Measurements from ENCODE around the gene RALGPS1. TPM values are rescaled to one million over a fixed set of nuclear protein-coding genes. Genes with fewer than 3 reads are reported as not detected.

The RALGPS1 gene
- total RNA-seq, 1 donor = 2.9 TPM

DNA sequence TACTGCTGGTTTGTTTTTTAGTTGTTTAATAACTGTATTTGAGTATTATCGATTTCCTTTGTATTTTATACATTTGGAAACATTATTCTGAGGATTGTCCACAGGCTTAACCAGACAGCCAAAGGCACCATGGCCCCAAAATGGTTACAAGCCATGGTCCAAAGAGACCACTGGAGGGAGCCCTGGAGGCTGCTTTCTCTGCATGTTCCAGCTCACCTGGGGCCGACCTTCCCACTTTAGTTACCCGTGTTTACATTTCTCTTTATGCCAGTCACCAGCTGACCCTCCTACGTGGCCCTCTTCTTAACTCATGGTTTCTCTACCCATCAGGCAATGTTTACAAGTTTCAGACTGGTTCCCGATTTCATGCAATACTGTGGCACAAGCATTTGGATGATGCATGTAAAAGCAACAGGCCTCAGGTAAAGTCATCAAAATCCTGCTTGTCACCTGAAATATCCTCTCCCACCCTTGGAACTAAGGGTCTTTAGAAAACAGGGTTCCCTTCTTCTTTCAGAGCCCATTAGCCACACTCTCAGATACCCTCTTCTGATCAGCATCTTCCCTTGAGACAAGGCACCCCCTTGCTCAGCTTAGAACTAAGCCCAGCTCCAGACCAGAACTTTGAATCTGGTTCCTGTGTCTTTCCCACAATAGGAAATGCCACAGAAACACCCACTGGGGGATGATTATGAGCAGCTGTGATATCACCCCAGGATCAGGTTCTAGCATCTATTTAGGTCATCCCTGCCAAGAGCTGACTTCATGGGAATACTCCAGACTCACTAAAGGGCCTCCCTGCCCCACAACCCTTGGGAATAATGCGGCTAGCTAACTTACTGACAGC is 300.1 kb downstream of the RALGPS1 start:
- peak; percentile 58 for DNase-seq (ENCODE audit: low read depth)
- no peak overlapping the region for H3K4me3 ChIP-seq (ENCODE audit: low read depth, low read length)
- TF ChIP-seq, protein P1, sequence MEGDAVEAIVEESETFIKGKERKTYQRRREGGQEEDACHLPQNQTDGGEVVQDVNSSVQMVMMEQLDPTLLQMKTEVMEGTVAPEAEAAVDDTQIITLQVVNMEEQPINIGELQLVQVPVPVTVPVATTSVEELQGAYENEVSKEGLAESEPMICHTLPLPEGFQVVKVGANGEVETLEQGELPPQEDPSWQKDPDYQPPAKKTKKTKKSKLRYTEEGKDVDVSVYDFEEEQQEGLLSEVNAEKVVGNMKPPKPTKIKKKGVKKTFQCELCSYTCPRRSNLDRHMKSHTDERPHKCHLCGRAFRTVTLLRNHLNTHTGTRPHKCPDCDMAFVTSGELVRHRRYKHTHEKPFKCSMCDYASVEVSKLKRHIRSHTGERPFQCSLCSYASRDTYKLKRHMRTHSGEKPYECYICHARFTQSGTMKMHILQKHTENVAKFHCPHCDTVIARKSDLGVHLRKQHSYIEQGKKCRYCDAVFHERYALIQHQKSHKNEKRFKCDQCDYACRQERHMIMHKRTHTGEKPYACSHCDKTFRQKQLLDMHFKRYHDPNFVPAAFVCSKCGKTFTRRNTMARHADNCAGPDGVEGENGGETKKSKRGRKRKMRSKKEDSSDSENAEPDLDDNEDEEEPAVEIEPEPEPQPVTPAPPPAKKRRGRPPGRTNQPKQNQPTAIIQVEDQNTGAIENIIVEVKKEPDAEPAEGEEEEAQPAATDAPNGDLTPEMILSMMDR (IDR thresholded peaks at IDR 0.05; ENCODE audit: insufficient read depth, low read length) = peak; percentile 78

DNA sequence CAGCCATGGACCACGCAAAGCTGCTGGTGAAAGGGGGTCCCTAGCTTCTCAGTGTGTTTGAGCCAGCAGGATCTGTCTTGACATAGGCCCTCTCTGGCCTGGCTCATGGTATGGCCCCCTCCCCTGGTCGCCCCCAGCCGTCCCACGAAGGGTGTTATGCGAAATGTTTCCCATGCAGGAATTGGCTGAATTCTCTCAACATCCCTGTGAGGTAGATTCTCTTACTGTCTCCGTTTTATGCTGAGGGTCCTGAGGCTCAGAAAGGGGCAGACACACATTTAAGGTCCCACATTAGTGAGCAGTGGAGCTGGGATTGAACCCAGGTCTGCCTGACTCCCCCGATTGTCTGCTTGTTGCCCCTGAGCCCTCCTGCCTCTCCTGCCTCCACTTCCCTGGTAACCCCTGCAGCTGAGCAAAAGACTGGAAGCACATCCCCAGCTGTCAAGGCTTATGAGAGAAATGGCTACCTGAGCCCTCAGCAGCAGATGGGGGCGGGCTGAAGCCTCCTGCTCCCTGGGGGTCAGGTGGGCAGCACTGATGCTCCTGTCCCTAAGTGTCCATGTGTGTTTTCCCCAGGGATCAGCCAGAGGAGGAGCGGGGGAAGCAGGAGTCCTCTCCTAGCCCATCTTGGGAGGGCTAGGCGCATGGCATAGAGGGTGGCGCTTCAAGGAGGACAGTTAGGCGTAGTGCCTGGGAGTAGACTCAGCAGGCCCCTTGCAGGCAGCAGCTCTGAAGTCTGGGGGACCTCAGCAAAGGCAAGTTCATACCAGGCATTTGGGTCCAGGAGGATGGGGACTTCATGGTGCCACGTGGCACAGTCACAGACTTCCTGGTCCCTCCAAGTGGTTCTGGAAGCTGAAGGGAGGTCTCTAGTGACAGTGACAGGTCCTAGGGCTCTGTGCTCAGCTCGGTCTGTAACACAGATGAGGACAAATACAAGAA is 301.0 kb downstream of the RALGPS1 start:
- H3K4me3 ChIP-seq (ENCODE audit: low read depth, low read length) = no peak overlapping the region
- TF ChIP-seq, protein P1 (IDR thresholded peaks at IDR 0.05; ENCODE audit: insufficient read depth, low read length) = no peak
- DNase-seq (ENCODE audit: low read depth) = no peak

DNA sequence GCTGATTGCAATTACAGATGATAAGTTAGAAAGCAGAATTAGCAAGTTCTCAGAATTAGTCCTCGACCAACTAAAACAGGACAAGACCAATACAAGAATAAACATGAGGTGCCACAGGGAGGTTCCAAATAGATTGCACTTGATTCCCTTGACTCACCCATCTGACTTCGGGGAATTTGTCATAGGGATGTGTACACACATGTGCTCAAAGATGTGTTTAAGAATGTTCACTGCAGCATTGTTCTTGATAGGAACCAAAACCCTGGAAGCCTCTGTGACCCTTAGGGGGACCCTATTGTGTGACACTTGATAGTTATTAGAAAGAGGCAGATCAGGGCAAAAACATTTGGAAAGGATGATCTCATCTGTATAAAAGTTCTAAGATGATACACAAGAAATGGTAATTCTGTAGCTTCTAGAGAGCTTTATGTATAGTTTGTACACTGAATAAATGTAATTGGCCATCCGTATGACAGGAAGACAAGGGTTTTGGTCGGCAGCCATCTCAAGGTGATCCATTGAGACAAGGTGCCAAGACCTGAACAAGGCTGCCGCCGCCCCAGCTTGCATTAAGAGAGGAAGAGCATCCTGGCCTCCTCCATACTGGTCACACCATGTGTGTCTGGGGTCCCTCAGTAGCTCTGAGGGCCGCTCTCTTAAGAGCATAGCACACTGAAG is 301.8 kb downstream of the RALGPS1 start:
- DNase-seq (ENCODE audit: low read depth) = no peak
- H3K4me3 ChIP-seq (ENCODE audit: low read depth, low read length) = no peak overlapping the region
- TF ChIP-seq, protein P1 (IDR thresholded peaks at IDR 0.05; ENCODE audit: insufficient read depth, low read length) = no peak

DNA sequence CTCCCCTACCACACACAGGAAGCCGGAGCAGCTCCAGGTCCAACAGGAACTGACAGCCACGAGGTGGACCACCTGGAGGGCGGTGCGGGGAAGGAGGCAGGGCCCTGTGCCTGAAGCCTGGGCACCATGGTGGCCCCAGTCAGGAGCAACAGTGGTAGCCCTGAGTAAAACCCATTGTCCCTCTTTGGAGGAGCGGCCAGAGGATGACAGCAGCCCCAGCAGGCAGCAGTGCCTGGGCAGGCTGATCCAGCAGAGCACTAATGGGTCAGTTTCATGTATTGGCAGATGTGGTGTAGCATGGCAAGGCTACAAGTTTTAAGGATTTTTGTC is 302.3 kb downstream of the RALGPS1 start:
- H3K4me3 ChIP-seq (ENCODE audit: low read depth, low read length) = no peak overlapping the region
- TF ChIP-seq, protein P1 (IDR thresholded peaks at IDR 0.05; ENCODE audit: insufficient read depth, low read length) = no peak
- no peak for DNase-seq (ENCODE audit: low read depth)

DNA sequence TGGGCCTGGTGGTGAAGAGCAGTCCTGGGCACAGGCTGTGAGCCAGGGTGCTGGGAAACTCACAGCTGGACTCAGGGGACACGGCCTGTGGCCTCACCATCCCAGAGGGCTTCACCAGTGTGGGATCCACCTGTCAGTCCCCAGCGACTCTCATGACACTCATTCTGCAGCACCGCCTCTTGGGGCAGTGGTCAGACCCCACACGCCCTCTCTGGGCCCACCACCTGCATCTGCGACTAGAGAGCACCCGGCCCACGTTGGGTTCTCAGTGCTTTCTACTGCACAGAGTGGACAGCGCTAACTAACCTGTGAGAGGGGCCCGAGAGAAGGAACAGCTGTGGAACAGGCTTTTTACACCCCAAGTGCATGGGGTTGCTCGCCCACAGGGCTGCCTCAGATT is 304.2 kb downstream of the RALGPS1 start:
- TF ChIP-seq, protein P1 (IDR thresholded peaks at IDR 0.05; ENCODE audit: insufficient read depth, low read length) = no peak
- no peak for DNase-seq (ENCODE audit: low read depth)

DNA sequence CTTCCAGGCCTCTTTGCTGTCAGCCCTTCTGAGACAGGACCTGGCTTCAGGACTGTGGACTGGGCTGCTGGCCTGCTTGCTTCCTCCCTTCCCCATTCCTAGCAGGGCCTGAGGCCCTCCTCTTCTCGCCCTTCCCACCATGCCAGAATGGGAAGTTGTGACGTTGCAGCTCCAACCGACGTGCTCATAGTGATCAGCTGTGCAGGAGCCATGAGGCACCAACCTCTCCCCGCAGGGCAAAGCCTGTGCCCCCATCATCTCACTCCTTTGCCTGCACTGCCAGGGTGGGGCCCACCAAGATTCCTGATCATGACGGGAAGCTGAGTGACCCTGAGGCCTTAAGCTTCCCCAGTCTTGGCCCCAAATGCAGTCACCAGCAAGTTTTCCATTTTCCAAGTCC is 304.9 kb downstream of the RALGPS1 start:
- DNase-seq (ENCODE audit: low read depth) = no peak
- no peak overlapping the region for H3K4me3 ChIP-seq (ENCODE audit: low read depth, low read length)
- TF ChIP-seq, protein P1 (IDR thresholded peaks at IDR 0.05; ENCODE audit: insufficient read depth, low read length) = no peak

More for the DNA sequence above, 304.2 kb downstream of the RALGPS1 start:
- H3K4me3 ChIP-seq (ENCODE audit: low read depth, low read length) = no peak overlapping the region

All from fibroblast of the aortic adventitia (primary cell).